ENCODE data around the gene CDH6. TPM values are rescaled to one million over a fixed set of nuclear protein-coding genes. Genes with fewer than 3 reads are reported as not detected.
A peak's percentile ranks its signal among the peaks of the same experiment; 100 is the strongest.

The CDH6 gene
- total RNA-seq, 1 donor from 2014 or later: 17.9 TPM

- Histone ChIP-seq H3K27ac (no peak overlapping the region), H3K9me3 (ENCODE audit: low read depth) (no peaks in the 10 kb centered on the region), H3K27me3 (no peaks in the 10 kb centered on the region), H3K4me1 (peaks cover 17% of the 10 kb centered on the region), H4K20me1 (ENCODE audit: low read depth) (no peaks in the 10 kb centered on the region), H2AFZ (replicated peaks) (no peak overlapping the region), H3K36me3 (no peaks in the 10 kb centered on the region), H3K4me2 (no peak overlapping the region), H3K79me2 (ENCODE audit: low read depth) (peaks cover 15% of the 10 kb centered on the region), H3K9ac (no peak overlapping the region), H3K4me3 (no peak overlapping the region), H3F3A (ENCODE audit: low read depth) (no peaks in the 10 kb centered on the region)
- Mint-ChIP-seq H3K9me3 (peaks cover 6% of the 10 kb centered on the region), H3K27ac (no peak overlapping the region), H3K4me1 (peaks cover 14% of the 10 kb centered on the region), H3K36me3 (peaks cover 43% of the 10 kb centered on the region), H3K27me3 (ENCODE audit: insufficient read depth, low read depth) (no peaks in the 10 kb centered on the region), H3K4me3 (no peak overlapping the region)
- TF ChIP-seq CTCF (IDR thresholded peaks at IDR 0.05) (no peak), EZH2 (IDR thresholded peaks at IDR 0.05) (no peak), EZH2phosphoT487 (IDR thresholded peaks at IDR 0.05) (no peak)
- no peak for DNase-seq (ENCODE audit: low spot score)
These were observed 27.5 kb downstream of the CDH6 start for GRCh38 chr5:31221001-31221400.

DNA sequence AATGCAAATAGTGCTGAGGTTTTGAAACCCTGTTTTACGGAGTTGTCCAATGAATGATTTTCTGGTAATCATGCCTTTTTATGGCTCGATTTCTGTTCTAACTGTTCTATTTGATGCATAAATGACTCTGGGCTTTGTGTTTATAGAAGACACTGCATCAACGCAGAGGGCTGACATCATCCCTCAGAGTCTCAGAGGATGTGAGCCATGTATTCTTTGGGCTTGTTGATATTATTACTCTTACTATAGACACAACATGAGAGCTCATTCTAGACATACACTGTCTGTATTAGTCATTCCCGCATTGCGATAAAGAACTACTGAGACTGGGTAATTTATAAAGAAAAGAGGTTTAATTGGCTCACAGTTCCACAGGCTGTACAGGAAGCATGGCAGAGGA lies 31.6 kb downstream of the CDH6 start:
- H3K4me3 Mint-ChIP-seq: no peak overlapping the region
- no peak for TF ChIP-seq EZH2 (IDR thresholded peaks at IDR 0.05)

DNA sequence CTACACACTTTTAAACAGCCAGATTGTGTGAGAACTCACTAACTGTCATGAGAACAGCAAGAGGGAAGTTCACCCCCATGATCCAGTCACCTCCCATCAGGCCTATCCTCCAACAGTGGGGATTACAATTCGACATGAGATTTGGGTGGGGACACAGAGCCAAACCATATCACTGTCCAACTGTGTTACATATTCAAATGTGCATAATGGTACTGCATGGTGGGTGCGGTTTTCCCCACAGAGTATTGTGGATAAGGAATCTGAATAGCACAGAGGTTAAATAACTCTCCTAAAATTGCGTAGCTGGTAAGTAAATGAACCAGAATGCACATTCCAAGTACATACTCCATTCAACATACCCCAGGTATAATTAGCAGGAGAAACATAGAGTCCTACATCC lies 32.1 kb downstream of the CDH6 start:
- peaks cover 4% of the 10 kb centered on the region for H3K4me1 Mint-ChIP-seq
- no peak overlapping the region for H3K4me3 Mint-ChIP-seq
- TF ChIP-seq CTCF (IDR thresholded peaks at IDR 0.05) (no peak), EZH2 (IDR thresholded peaks at IDR 0.05) (no peak), EZH2phosphoT487 (IDR thresholded peaks at IDR 0.05) (no peak)
- H3K27me3 ChIP-seq: no peaks in the 10 kb centered on the region
- H3K9ac ChIP-seq: no peak overlapping the region
- no peak overlapping the region for H2AFZ ChIP-seq (replicated peaks)
- H3K36me3 ChIP-seq: no peaks in the 10 kb centered on the region
- DNase-seq (ENCODE audit: low spot score): no peak
- no peaks in the 10 kb centered on the region for H3F3A ChIP-seq (ENCODE audit: low read depth)
- no peak overlapping the region for H3K27ac ChIP-seq
- peaks cover 4% of the 10 kb centered on the region for H3K79me2 ChIP-seq (ENCODE audit: low read depth)
- H3K4me1 ChIP-seq: peaks cover 7% of the 10 kb centered on the region
- no peaks in the 10 kb centered on the region for H3K9me3 ChIP-seq (ENCODE audit: low read depth)
- peaks cover 2% of the 10 kb centered on the region for H3K27me3 Mint-ChIP-seq (ENCODE audit: insufficient read depth, low read depth)
- peaks cover 52% of the 10 kb centered on the region for H3K36me3 Mint-ChIP-seq
- H4K20me1 ChIP-seq (ENCODE audit: low read depth): no peaks in the 10 kb centered on the region
- no peak overlapping the region for H3K4me3 ChIP-seq
- H3K9me3 Mint-ChIP-seq: peaks cover 18% of the 10 kb centered on the region
- no peak overlapping the region for H3K4me2 ChIP-seq
- H3K27ac Mint-ChIP-seq: peak overlapping the region; percentile 59

More for the DNA sequence above, 31.6 kb downstream of the CDH6 start:
- H3K27ac ChIP-seq: no peak overlapping the region
- H3K9me3 ChIP-seq (ENCODE audit: low read depth): no peaks in the 10 kb centered on the region
- no peak for DNase-seq (ENCODE audit: low spot score)
- H3K36me3 Mint-ChIP-seq: peaks cover 55% of the 10 kb centered on the region
- peaks cover 18% of the 10 kb centered on the region for H3K9me3 Mint-ChIP-seq
- H3K27me3 ChIP-seq: no peaks in the 10 kb centered on the region
- peaks cover 9% of the 10 kb centered on the region for H3K4me1 ChIP-seq
- H3F3A ChIP-seq (ENCODE audit: low read depth): no peaks in the 10 kb centered on the region
- H2AFZ ChIP-seq (replicated peaks): no peak overlapping the region
- H3K4me1 Mint-ChIP-seq: peaks cover 7% of the 10 kb centered on the region
- no peaks in the 10 kb centered on the region for H3K36me3 ChIP-seq
- H4K20me1 ChIP-seq (ENCODE audit: low read depth): no peaks in the 10 kb centered on the region
- no peak overlapping the region for H3K9ac ChIP-seq
- H3K79me2 ChIP-seq (ENCODE audit: low read depth): peaks cover 9% of the 10 kb centered on the region
- peak overlapping the region; percentile 59 for H3K27ac Mint-ChIP-seq
- no peak overlapping the region for H3K4me3 ChIP-seq
- H3K27me3 Mint-ChIP-seq (ENCODE audit: insufficient read depth, low read depth): peaks cover 2% of the 10 kb centered on the region
- no peak overlapping the region for H3K4me2 ChIP-seq

DNA sequence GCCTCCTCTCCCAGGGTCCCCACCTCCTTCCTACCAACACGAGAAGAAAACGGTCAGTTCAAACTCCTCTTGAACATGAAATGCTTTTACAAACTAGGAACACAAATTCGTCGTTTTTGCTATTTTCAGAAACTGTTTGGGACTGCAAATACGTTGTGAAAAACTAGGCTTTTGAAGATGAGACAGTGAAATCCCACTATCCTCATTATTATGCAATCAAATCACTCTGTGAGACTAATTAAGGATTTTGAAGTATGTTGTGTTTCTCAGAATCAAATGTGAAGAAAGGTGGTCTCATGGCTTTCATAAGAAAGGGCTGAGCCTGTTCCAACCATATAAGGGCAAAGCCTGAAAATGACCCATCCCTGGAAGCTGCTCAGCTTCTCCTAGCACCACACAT lies 33.2 kb downstream of the CDH6 start:
- H3K27me3 ChIP-seq: no peaks in the 10 kb centered on the region
- H3K4me2 ChIP-seq: no peak overlapping the region
- H3K27ac Mint-ChIP-seq: no peak overlapping the region
- H3K9ac ChIP-seq: no peak overlapping the region
- H2AFZ ChIP-seq (replicated peaks): no peak overlapping the region
- no peak for TF ChIP-seq CTCF (IDR thresholded peaks at IDR 0.05)
- TF ChIP-seq EZH2 (IDR thresholded peaks at IDR 0.05): no peak
- no peak for TF ChIP-seq EZH2phosphoT487 (IDR thresholded peaks at IDR 0.05)
- H3K36me3 ChIP-seq: no peaks in the 10 kb centered on the region
- no peak overlapping the region for H3K4me3 ChIP-seq
- no peaks in the 10 kb centered on the region for H3K9me3 ChIP-seq (ENCODE audit: low read depth)
- no peaks in the 10 kb centered on the region for H3F3A ChIP-seq (ENCODE audit: low read depth)
- H3K4me1 Mint-ChIP-seq: no peaks in the 10 kb centered on the region
- no peaks in the 10 kb centered on the region for H3K4me1 ChIP-seq
- H3K79me2 ChIP-seq (ENCODE audit: low read depth): peaks cover 4% of the 10 kb centered on the region
- H3K9me3 Mint-ChIP-seq: peaks cover 18% of the 10 kb centered on the region
- H3K4me3 Mint-ChIP-seq: no peak overlapping the region
- peaks cover 49% of the 10 kb centered on the region for H3K36me3 Mint-ChIP-seq
- no peak for DNase-seq (ENCODE audit: low spot score)
- H3K27ac ChIP-seq: no peak overlapping the region
- H3K27me3 Mint-ChIP-seq (ENCODE audit: insufficient read depth, low read depth): peaks cover 2% of the 10 kb centered on the region
- H4K20me1 ChIP-seq (ENCODE audit: low read depth): no peaks in the 10 kb centered on the region
